HepG2 (cell line): Measurements from ENCODE around the gene SYNE3. TPM values are rescaled to one million over a fixed set of nuclear protein-coding genes. Genes with fewer than 3 reads are reported as not detected.

Source experiments
- ATAC-seq: fragments of 200-7000 bp; cut with Tn5 transposase; 3 replicates; pipeline ENCODE4 v1.9.1; 2020; ENCODE audit warnings: mild to moderate bottlenecking, moderate library complexity
- BruUV-seq: library from RNA; stranded (reverse); fragments of 400-500 nt; replicated peaks from 2 replicates; lab custom pipeline; 2021; lab: Mats Ljungman, UMichigan
- CTCF ChIA-PET: fragments of 300-600 bp; formaldehyde crosslinking; extraction: SDS; loops from one replicate; lab custom pipeline; 2021; ENCODE audit warnings: low total read pairs, inconsistent platforms, low intra/inter-chr PET ratio; lab: Yijun Ruan, JAX
- POLR2A ChIA-PET: fragments of 350-600 bp; sonication (Branson Sonifier 250); formaldehyde crosslinking; loops from one replicate; lab custom pipeline; 2020; ENCODE audit warnings: antibody characterized with exemption, inconsistent platforms; lab: Yijun Ruan, JAX
- DNase-seq: peaks from one replicate; pipeline ENCODE4 v3.0.0-alpha.2; 2015; ENCODE audit warnings: low spot score
- FAIRE-seq: peaks from 3 replicates; lab custom pipeline; 2011; peaks lifted over from hg19 to GRCh38; lab: Jason Lieb, UNC
- H2AFZ ChIP-seq: one replicate; pipeline ENCODE4 v1.6.1; 2011; ENCODE audit warnings: low read length, inconsistent platforms
- H3K27ac ChIP-seq: fragments of 300-600 bp; 3 replicates; pipeline ENCODE4 v1.8.0; 2011; ENCODE audit warnings: mixed run types, mild to moderate bottlenecking, mixed read lengths, low read length, inconsistent platforms; ENCODE audit not compliant: insufficient read depth; ENCODE audit errors: extremely low read length
- H3K27me3 ChIP-seq, 2 experiments: fragments of 200-600 bp in 1 of 2; 2 replicates in 1 of 2; 3 replicates in 1 of 2; pipeline versions ENCODE4 v1.6.0 to v1.8.0; 2011; ENCODE audit warnings: low read length in 2 of 2, mild to moderate bottlenecking in 2 of 2, moderate library complexity in 2 of 2, inconsistent platforms in 1 of 2; ENCODE audit not compliant: insufficient read depth in 2 of 2, control insufficient read depth in 1 of 2
- H3K36me3 ChIP-seq, 2 experiments: fragments of 200-600 bp in 1 of 2; replicated peaks in 1 of 2; 2 replicates in 1 of 2; 3 replicates in 1 of 2; pipeline versions ENCODE4 v1.5.1 to v1.8.0; 2011; ENCODE audit warnings: low read length in 2 of 2, inconsistent platforms in 1 of 2; ENCODE audit not compliant: insufficient read depth in 2 of 2, control insufficient read depth in 1 of 2
- H3K4me1 ChIP-seq: 2 replicates; pipeline ENCODE4 v1.5.1; 2012; ENCODE audit warnings: low read length, inconsistent platforms; ENCODE audit not compliant: insufficient read depth
- H3K4me2 ChIP-seq: 2 replicates; pipeline ENCODE4 v1.6.0; 2011; ENCODE audit warnings: low read depth, low read length, inconsistent platforms
- H3K4me3 ChIP-seq, 3 experiments: fragments of 200-600 bp in 1 of 3; sonication (generic), shearing (Covaris generic) in 1 of 3; replicated peaks in 1 of 3; 2 replicates each; pipeline ENCODE4 v1.5.1; 2011 to 2016; ENCODE audit warnings: low read length in 3 of 3, inconsistent platforms in 2 of 3, low read depth in 2 of 3, mild to moderate bottlenecking in 2 of 3, control low read depth in 1 of 3, mixed read lengths in 1 of 3; ENCODE audit not compliant: insufficient read depth in 1 of 3
- H3K79me2 ChIP-seq: one replicate; pipeline ENCODE4 v1.6.1; 2011; ENCODE audit warnings: low read length, inconsistent platforms; ENCODE audit not compliant: insufficient read depth
- H3K9ac ChIP-seq: 2 replicates; pipeline ENCODE4 v1.6.0; 2011; ENCODE audit warnings: mild to moderate bottlenecking, low read depth, low read length, inconsistent platforms; ENCODE audit not compliant: insufficient read depth
- H3K9me3 ChIP-seq: 2 replicates; pipeline ENCODE4 v1.5.1; 2012; ENCODE audit warnings: mild to moderate bottlenecking, low read length
- H4K20me1 ChIP-seq: 2 replicates; pipeline ENCODE4 v1.6.0; 2011; ENCODE audit warnings: inconsistent platforms, mild to moderate bottlenecking, low read length, moderate library complexity; ENCODE audit not compliant: insufficient read depth
- ATM ChIP-seq: fragments of 450-650 bp; IDR thresholded peaks from 2 replicates; pipeline ENCODE4 v1.7.1; 2017; ENCODE audit warnings: mild to moderate bottlenecking, borderline replicate concordance
- GTF2F1 ChIP-seq: fragments of 150-350 bp; IDR thresholded peaks from 2 replicates; pipeline ENCODE4 v1.6.1; 2014; ENCODE audit warnings: low read length
- MBD4 ChIP-seq: IDR thresholded peaks from 2 replicates; pipeline ENCODE4 v1.6.1; 2012; ENCODE audit warnings: low read length, inconsistent platforms, borderline replicate concordance
- NFE2L1 ChIP-seq: sonication (generic); formaldehyde crosslinking; IDR thresholded peaks from 2 replicates; pipeline ENCODE4 v1.4.0; 2020; ENCODE audit warnings: missing genetic modification reagents, mild to moderate bottlenecking, borderline replicate concordance
- SMARCE1 ChIP-seq: fragments of 450-650 bp; IDR thresholded peaks from 2 replicates; pipeline ENCODE4 v1.6.1; 2017; ENCODE audit warnings: borderline replicate concordance
- STAT5B ChIP-seq: sonication (generic); formaldehyde crosslinking; IDR thresholded peaks from 2 replicates; pipeline ENCODE4 v1.4.0; 2020; ENCODE audit warnings: missing genetic modification reagents
- ZEB1 ChIP-seq: IDR thresholded peaks from 2 replicates; pipeline ENCODE4 v1.6.1; 2012; ENCODE audit warnings: mild to moderate bottlenecking, low read depth, inconsistent platforms; ENCODE audit not compliant: insufficient replicate concordance
- ZFP36L1 ChIP-seq: sonication (generic); formaldehyde crosslinking; IDR thresholded peaks from 2 replicates; pipeline ENCODE4 v1.8.0; 2022; ENCODE audit warnings: mild to moderate bottlenecking, missing genetic modification reagents, moderate library complexity
- ZKSCAN1 ChIP-seq: fragments of 150-350 bp; IDR thresholded peaks from 2 replicates; pipeline ENCODE4 v1.6.1; 2014; ENCODE audit warnings: low read length
- ZMAT3 ChIP-seq: sonication (generic); formaldehyde crosslinking; conservative IDR thresholded peaks from 2 replicates; pipeline ENCODE4 v1.7.0; 2021; ENCODE audit warnings: missing genetic modification reagents
- ZNF350 ChIP-seq: sonication (generic); formaldehyde crosslinking; IDR thresholded peaks from 2 replicates; pipeline ENCODE4 v1.4.0; 2020; ENCODE audit warnings: mild to moderate bottlenecking, low read depth, missing genetic modification reagents, borderline replicate concordance
- ZNF431 ChIP-seq: sonication (generic); formaldehyde crosslinking; IDR thresholded peaks from 2 replicates; pipeline ENCODE4 v1.9.0; 2022; ENCODE audit warnings: missing genetic modification reagents, low read depth, mild to moderate bottlenecking, borderline replicate concordance
- ZNF780A ChIP-seq: sonication (generic); formaldehyde crosslinking; IDR thresholded peaks from 2 replicates; pipeline ENCODE4 v1.8.0; 2022; ENCODE audit warnings: mild to moderate bottlenecking, missing genetic modification reagents, moderate library complexity
- WGBS: methylation state at CpG from one replicate; pipeline ENCODE4 v1.1.6; 2017; ENCODE audit warnings: low lambda C conversion rate; 5-methylcytosine and 5-hydroxymethylcytosine counted together
- in situ Hi-C: cut with HindIII; loops from 2 replicates; pipeline ENCODE4 v1.10.0; 2017; ENCODE audit warnings: low pct_unique_long_range_greater_than_20kb; ENCODE audit not compliant: extremely low pct_ligation_motif_present
- intact Hi-C: fragments of 100-400 bp; cut with micrococcal nuclease; formaldehyde crosslinking; loops from one replicate; pipeline ENCODE4 v1.10.0; 2022; ENCODE audit not compliant: unreplicated experiment
- polyA plus RNA-seq, 8 experiments: library from polyadenylated mRNA; depleted of rRNA in 3 of 8; stranded (reverse) in 7 of 8; unstranded in 1 of 8; fragments of >200 nt; fragmentation: Illumina TruSeq in 4 of 8; extraction: Trizol in 4 of 8; gene quantifications; 2 replicates each; pipeline versions ENCODE4 v1.2.1 to v1.2.3, GENCODE V29; 2011 to 2016; ENCODE audit warnings: low read depth in 4 of 8, missing spikeins in 1 of 8, mixed read lengths in 1 of 8; ENCODE audit not compliant: insufficient read depth in 1 of 8
- total RNA-seq, 5 experiments: library from RNA; depleted of rRNA; stranded (reverse); fragments of >200 nt; fragmentation: Illumina TruSeq; extraction: Trizol; gene quantifications; 2 replicates each; pipeline ENCODE4 v1.2.3, GENCODE V29; 2016; ENCODE audit warnings: low read depth in 1 of 5
- TF ChIP-seq, protein P1 (sequence below): sonication (generic); formaldehyde crosslinking; IDR thresholded peaks from 2 replicates; pipeline ENCODE4 v1.4.0; 2020; ENCODE audit warnings: missing genetic modification reagents
- TF ChIP-seq, protein P2 (sequence below): sonication (generic); formaldehyde crosslinking; IDR thresholded peaks from 2 replicates; pipeline ENCODE4 v1.5.0; 2020; ENCODE audit warnings: mild to moderate bottlenecking, missing genetic modification reagents, borderline replicate concordance
- TF ChIP-seq, protein P3 (sequence below): sonication (generic); formaldehyde crosslinking; IDR thresholded peaks from 2 replicates; pipeline ENCODE4 v1.8.1; 2022; ENCODE audit warnings: mild to moderate bottlenecking, missing genetic modification reagents

The SYNE3 gene
- total and polyA plus RNA-seq, 2 of the 13 experiments (the other 11 are each of a cell fraction or from before 2014, with no cell fraction given) = 7.8 to 8.0 TPM

DNA sequence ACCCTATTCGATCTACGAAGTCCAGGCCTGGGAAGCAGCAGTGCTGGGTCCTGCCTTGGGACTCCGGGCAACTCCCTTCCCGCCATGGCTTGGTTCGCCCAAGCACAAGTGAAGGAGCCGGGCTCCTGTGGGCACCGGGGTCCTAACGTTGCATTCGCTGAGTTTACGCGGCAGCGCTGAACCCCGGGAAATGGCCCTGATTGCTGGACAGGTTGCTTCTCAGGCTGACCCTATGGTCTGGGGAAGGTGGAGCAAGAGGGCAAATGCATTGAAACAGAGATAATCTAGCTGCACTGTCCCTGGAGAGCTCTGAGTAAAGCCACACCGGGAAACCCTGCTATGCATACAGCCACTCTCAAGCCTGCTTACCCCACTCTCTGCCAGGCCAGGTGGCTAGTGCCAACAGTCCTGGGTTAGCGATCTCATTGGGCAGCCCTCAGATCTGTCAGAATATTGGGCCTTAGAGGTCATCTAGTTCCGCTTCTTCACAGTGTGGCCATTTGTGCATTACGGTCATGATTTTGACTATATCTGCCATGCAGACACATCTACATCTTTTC lies 11.3 kb downstream of the SYNE3 start:
- intact Hi-C loops = no loop called here
- Histone ChIP-seq H3K27ac (no peak overlapping the region), H3K4me1 (peaks cover 46% of the 10 kb centered on the region), H3K4me3 (no peak overlapping the region), H4K20me1 (peaks cover 11% of the 10 kb centered on the region; the same call in 1 of the 2 replicates), H3K27me3 (no peaks in the 10 kb centered on the region), H2AFZ (no peak overlapping the region), H3K9me3 (no peaks in the 10 kb centered on the region), H3K79me2 (peaks cover 10% of the 10 kb centered on the region), H3K9ac (no peak overlapping the region), H3K4me2 (no peak overlapping the region), H3K36me3 (peaks cover 1 to 8% of the 10 kb centered on the region in 2 experiments; a peak in 3 of 5 replicates)
- WGBS = 87% methylated on average over 17 of the region's 17 CpGs
- BruUV-seq = no TSS peak
- POLR2A ChIA-PET = interaction anchor here (1.0 kb wide), 1 partner anchor 30 kb away, joined by 3 read pairs; the partner anchor contains the start of gene GLRX5
- in situ Hi-C loops = no loop called here
- CTCF ChIA-PET = no interaction called here
- FAIRE-seq (no peak), DNase-seq (no peak), ATAC-seq (no peak)
- TF ChIP-seq ATM (no peak), ZEB1 (no peak), ZNF780A (CRISPR knock-in tag) (no peak), ZNF431 (no peak), ZNF350 (CRISPR knock-in tag) (no peak), NFE2L1 (CRISPR knock-in tag) (no peak), ZMAT3 (CRISPR knock-in tag) (no peak), GTF2F1 (no peak), MBD4 (no peak), SMARCE1 (no peak), ZFP36L1 (CRISPR knock-in tag) (no peak), ZKSCAN1 (no peak), STAT5B (no peak)
- TF ChIP-seq, protein P1, sequence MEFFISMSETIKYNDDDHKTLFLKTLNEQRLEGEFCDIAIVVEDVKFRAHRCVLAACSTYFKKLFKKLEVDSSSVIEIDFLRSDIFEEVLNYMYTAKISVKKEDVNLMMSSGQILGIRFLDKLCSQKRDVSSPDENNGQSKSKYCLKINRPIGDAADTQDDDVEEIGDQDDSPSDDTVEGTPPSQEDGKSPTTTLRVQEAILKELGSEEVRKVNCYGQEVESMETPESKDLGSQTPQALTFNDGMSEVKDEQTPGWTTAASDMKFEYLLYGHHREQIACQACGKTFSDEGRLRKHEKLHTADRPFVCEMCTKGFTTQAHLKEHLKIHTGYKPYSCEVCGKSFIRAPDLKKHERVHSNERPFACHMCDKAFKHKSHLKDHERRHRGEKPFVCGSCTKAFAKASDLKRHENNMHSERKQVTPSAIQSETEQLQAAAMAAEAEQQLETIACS (CRISPR knock-in tag) = no peak
- TF ChIP-seq, protein P2, sequence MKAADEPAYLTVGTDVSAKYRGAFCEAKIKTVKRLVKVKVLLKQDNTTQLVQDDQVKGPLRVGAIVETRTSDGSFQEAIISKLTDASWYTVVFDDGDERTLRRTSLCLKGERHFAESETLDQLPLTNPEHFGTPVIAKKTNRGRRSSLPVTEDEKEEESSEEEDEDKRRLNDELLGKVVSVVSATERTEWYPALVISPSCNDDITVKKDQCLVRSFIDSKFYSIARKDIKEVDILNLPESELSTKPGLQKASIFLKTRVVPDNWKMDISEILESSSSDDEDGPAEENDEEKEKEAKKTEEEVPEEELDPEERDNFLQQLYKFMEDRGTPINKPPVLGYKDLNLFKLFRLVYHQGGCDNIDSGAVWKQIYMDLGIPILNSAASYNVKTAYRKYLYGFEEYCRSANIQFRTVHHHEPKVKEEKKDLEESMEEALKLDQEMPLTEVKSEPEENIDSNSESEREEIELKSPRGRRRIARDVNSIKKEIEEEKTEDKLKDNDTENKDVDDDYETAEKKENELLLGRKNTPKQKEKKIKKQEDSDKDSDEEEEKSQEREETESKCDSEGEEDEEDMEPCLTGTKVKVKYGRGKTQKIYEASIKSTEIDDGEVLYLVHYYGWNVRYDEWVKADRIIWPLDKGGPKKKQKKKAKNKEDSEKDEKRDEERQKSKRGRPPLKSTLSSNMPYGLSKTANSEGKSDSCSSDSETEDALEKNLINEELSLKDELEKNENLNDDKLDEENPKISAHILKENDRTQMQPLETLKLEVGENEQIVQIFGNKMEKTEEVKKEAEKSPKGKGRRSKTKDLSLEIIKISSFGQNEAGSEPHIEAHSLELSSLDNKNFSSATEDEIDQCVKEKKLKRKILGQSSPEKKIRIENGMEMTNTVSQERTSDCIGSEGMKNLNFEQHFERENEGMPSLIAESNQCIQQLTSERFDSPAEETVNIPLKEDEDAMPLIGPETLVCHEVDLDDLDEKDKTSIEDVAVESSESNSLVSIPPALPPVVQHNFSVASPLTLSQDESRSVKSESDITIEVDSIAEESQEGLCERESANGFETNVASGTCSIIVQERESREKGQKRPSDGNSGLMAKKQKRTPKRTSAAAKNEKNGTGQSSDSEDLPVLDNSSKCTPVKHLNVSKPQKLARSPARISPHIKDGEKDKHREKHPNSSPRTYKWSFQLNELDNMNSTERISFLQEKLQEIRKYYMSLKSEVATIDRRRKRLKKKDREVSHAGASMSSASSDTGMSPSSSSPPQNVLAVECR (CRISPR knock-in tag) = no peak
- TF ChIP-seq, protein P3, sequence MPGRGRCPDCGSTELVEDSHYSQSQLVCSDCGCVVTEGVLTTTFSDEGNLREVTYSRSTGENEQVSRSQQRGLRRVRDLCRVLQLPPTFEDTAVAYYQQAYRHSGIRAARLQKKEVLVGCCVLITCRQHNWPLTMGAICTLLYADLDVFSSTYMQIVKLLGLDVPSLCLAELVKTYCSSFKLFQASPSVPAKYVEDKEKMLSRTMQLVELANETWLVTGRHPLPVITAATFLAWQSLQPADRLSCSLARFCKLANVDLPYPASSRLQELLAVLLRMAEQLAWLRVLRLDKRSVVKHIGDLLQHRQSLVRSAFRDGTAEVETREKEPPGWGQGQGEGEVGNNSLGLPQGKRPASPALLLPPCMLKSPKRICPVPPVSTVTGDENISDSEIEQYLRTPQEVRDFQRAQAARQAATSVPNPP (CRISPR knock-in tag) = no peak
